ENCODE results near the gene AQP2. TPM values are rescaled to one million over a fixed set of nuclear protein-coding genes. Genes with fewer than 3 reads are reported as not detected.
A peak's percentile ranks its signal among the peaks of the same experiment; 100 is the strongest.

Gene AQP2
- total and polyA plus RNA-seq, 2 donors (not counting 1 experiment from before 2014, with no cell fraction given): not detected

DNA sequence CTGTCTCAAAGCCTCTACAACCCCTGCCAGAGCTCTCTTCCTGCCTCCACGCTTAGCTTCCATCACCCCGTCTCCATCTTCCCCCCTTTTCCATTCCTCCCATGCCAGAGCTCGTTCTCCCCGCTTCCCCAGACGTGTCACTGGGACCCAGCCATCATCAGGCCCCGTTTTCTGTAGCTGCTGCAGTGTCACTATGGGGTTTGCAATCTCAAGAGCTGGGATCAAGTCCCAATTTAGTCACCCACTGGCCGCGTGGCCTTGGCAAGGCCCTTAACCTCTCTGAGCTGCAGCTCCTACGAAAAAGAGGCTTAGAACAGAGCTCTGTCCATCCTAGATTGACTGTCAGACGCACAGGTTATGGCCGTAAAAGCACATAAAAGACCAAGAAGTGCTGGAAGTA lies 45.9 kb upstream of the AQP2 start:
- no peak overlapping the region for H3K27ac ChIP-seq (ENCODE audit: low read length in 2 of 2)
- no peaks in the 10 kb centered on the region for H3K36me3 ChIP-seq (replicated peaks in 1 of 2; ENCODE audit: control extremely low read depth in 1 of 2, control insufficient read depth in 1 of 2, extremely low read depth in 1 of 2, insufficient read depth in 2 of 2, low read length in 1 of 2)
- H3K27me3 ChIP-seq (replicated peaks in 1 of 4; ENCODE audit: control extremely low read depth in 1 of 4, control insufficient read depth in 3 of 4, insufficient read depth in 4 of 4, low read length in 3 of 4): peaks cover 0 to 26% (median 6%) of the 10 kb centered on the region in 4 experiments
- WGBS (ENCODE audit: insufficient coverage): 90% methylated on average over 11 of the region's 11 CpGs
- H3K4me1 ChIP-seq (ENCODE audit: control insufficient read depth in 2 of 2, insufficient read depth in 2 of 2, low read length in 2 of 2): peaks cover 11% of the 10 kb centered on the region in 2 donors
- H3K9ac ChIP-seq (ENCODE audit: low read length): no peak overlapping the region
- TF ChIP-seq, protein P1, sequence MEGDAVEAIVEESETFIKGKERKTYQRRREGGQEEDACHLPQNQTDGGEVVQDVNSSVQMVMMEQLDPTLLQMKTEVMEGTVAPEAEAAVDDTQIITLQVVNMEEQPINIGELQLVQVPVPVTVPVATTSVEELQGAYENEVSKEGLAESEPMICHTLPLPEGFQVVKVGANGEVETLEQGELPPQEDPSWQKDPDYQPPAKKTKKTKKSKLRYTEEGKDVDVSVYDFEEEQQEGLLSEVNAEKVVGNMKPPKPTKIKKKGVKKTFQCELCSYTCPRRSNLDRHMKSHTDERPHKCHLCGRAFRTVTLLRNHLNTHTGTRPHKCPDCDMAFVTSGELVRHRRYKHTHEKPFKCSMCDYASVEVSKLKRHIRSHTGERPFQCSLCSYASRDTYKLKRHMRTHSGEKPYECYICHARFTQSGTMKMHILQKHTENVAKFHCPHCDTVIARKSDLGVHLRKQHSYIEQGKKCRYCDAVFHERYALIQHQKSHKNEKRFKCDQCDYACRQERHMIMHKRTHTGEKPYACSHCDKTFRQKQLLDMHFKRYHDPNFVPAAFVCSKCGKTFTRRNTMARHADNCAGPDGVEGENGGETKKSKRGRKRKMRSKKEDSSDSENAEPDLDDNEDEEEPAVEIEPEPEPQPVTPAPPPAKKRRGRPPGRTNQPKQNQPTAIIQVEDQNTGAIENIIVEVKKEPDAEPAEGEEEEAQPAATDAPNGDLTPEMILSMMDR (IDR thresholded peaks at IDR 0.05): no peak
- TF ChIP-seq EZH2 (IDR thresholded peaks at IDR 0.05; ENCODE audit: borderline replicate concordance, insufficient read depth, low read depth, low read length, poor library complexity, severe bottlenecking): no peak
- no peak for DNase-seq
- ATAC-seq (ENCODE audit: low read depth): no peak
- no peaks in the 10 kb centered on the region for H3K9me3 Mint-ChIP-seq (ENCODE audit: insufficient read depth)
- no peak overlapping the region for H2AFZ ChIP-seq (ENCODE audit: insufficient read depth, low read depth, low read length, poor library complexity, severe bottlenecking)
- H3K4me1 Mint-ChIP-seq: peaks cover 12% of the 10 kb centered on the region
- no peaks in the 10 kb centered on the region for H4K20me1 ChIP-seq (ENCODE audit: control insufficient read depth, insufficient read depth, low read length, poor library complexity, severe bottlenecking)
- H3K27me3 Mint-ChIP-seq: peaks cover 43% of the 10 kb centered on the region
- no peaks in the 10 kb centered on the region for H3K79me2 ChIP-seq (ENCODE audit: control insufficient read depth, insufficient read depth, low read length)
- no peak overlapping the region for H3K4me3 ChIP-seq (ENCODE audit: control extremely low read depth in 1 of 5, extremely low read depth in 1 of 5, insufficient read depth in 1 of 5, low read depth in 2 of 5, low read length in 4 of 5)
- H3K27ac Mint-ChIP-seq: no peak overlapping the region
- POLR2A ChIA-PET: no interaction called here
- H3K9me3 ChIP-seq (ENCODE audit: control extremely low read depth in 1 of 3, control insufficient read depth in 2 of 3, insufficient read depth in 1 of 3, low read length in 2 of 3): no peaks in the 10 kb centered on the region
- H3K4me3 Mint-ChIP-seq: peak overlapping the region; percentile 79
- intact Hi-C loops (cut with micrococcal nuclease): no loop called here
- no peak overlapping the region for H3K4me2 ChIP-seq (replicated peaks; ENCODE audit: low read depth, low read length, poor library complexity, severe bottlenecking)
- CTCF ChIA-PET: no interaction called here

DNA sequence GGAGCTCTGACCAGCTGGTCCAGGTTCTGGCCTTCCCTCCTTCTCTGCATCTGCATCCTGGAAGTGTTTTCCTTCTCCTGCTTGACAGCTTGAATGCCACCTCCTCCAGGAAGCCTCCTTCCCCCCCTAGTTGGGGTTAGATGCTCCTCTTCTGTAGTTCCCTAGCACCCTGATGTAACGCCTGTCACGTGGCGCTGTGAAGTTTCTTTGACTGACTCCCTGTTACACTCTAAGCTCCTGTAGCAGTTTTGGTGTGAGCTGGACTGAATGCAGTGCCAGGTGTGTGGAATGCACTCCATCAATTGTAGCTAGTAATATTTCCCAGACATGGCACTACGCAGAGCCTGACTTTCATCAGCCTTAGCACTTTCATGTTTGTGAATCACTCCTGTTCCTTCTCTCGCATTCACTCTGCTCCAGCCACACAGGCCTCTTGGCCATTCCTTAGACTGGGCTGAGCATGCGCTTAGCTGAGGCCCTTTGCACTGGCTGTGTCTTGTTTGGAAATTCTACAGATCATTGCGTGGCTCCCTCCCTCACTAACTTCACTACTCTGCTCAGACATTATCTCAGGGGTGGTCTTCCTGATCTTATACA lies 44.7 kb upstream of the AQP2 start:
- no peak overlapping the region for H3K4me2 ChIP-seq (replicated peaks; ENCODE audit: low read depth, low read length, poor library complexity, severe bottlenecking)
- DNase-seq (no peak), ATAC-seq (ENCODE audit: low read depth) (no peak)
- peaks cover 0 to 21% (median 6%) of the 10 kb centered on the region in 4 experiments for H3K27me3 ChIP-seq (replicated peaks in 1 of 4; ENCODE audit: control extremely low read depth in 1 of 4, control insufficient read depth in 3 of 4, insufficient read depth in 4 of 4, low read length in 3 of 4)
- ChIA-PET POLR2A (no interaction called here), CTCF (interaction anchor here (0.9 kb wide), 1 partner anchor 39 kb away, joined by 3 read pairs; no protein-coding TSS in a partner anchor)
- no peaks in the 10 kb centered on the region for H3K36me3 ChIP-seq (replicated peaks in 1 of 2; ENCODE audit: control extremely low read depth in 1 of 2, control insufficient read depth in 1 of 2, extremely low read depth in 1 of 2, insufficient read depth in 2 of 2, low read length in 1 of 2)
- no peaks in the 10 kb centered on the region for H3K9me3 ChIP-seq (ENCODE audit: control extremely low read depth in 1 of 3, control insufficient read depth in 2 of 3, insufficient read depth in 1 of 3, low read length in 2 of 3)
- intact Hi-C loops (cut with micrococcal nuclease): no loop called here
- no peak overlapping the region for H2AFZ ChIP-seq (ENCODE audit: insufficient read depth, low read depth, low read length, poor library complexity, severe bottlenecking)
- Mint-ChIP-seq H3K4me3 (no peak overlapping the region), H3K27ac (no peak overlapping the region), H3K9me3 (ENCODE audit: insufficient read depth) (no peaks in the 10 kb centered on the region), H3K27me3 (peaks cover 41% of the 10 kb centered on the region), H3K4me1 (peaks cover 12% of the 10 kb centered on the region)
- no peak overlapping the region for H3K27ac ChIP-seq (ENCODE audit: low read length in 2 of 2)
- WGBS (ENCODE audit: insufficient coverage): 87% methylated on average over 3 of the region's 7 CpGs
- peaks cover 11% of the 10 kb centered on the region in 2 donors for H3K4me1 ChIP-seq (ENCODE audit: control insufficient read depth in 2 of 2, insufficient read depth in 2 of 2, low read length in 2 of 2)
- H3K79me2 ChIP-seq (ENCODE audit: control insufficient read depth, insufficient read depth, low read length): no peaks in the 10 kb centered on the region
- TF ChIP-seq, protein P1 (IDR thresholded peaks at IDR 0.05): no peak
- no peak for TF ChIP-seq EZH2 (IDR thresholded peaks at IDR 0.05; ENCODE audit: borderline replicate concordance, insufficient read depth, low read depth, low read length, poor library complexity, severe bottlenecking)
- H3K4me3 ChIP-seq (ENCODE audit: control extremely low read depth in 1 of 5, extremely low read depth in 1 of 5, insufficient read depth in 1 of 5, low read depth in 2 of 5, low read length in 4 of 5): no peak overlapping the region
- no peaks in the 10 kb centered on the region for H4K20me1 ChIP-seq (ENCODE audit: control insufficient read depth, insufficient read depth, low read length, poor library complexity, severe bottlenecking)
- no peak overlapping the region for H3K9ac ChIP-seq (ENCODE audit: low read length)
